Measurements from ENCODE around the gene PCBP2. TPM values are rescaled to one million over a fixed set of nuclear protein-coding genes. Genes with fewer than 3 reads are reported as not detected.
A peak's percentile ranks its signal among the peaks of the same experiment; 100 is the strongest.

PCBP2 gene
- total RNA-seq, 6 experiments from 2014 or later, result 254 to 463 (median 347) TPM

DNA sequence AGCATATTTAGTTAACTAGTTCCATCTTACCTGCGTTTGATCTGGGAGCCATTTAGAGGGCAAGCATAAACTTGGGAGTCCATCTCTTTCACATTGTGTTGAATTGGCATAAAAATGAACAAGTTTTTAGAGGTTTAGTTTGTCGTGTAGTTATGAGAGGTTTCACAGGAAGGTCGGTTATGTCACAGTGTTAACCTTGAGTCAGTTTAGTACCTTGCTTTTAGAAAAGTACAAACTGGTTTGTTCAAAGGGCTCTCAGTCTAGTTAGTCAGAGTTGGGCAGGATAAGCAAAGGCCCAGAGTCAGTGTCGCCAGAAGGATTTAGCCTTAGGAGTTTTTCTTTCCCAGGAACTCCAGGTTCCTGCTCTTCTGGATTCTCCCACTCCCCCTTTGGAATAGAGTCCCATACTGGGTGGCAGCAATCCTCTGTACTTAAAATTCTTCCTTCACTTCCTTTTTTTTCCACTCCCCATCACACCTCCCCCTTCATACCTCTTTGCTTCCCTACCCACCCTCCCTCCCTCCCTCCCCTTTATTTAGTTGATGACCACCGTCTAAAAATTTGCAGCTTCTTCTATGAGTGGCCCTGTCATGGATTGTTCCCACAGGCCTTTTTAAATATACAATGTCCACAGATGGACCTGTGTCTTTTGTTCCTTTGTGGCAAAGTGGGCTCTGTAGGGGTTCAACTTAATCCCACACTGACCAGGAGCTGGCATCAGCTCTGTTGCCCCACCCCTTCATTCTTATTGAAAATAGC lies 12.1 kb downstream of the PCBP2 start:
- DNase-seq (no peak), ATAC-seq (no peak)
- H3K9me3 ChIP-seq, result no peaks in the 10 kb centered on the region
- no peak overlapping the region for H3K27ac ChIP-seq
- peaks cover 48 to 100% (median 88%) of the 10 kb centered on the region in 4 donors for H3K36me3 ChIP-seq
- no peak overlapping the region for H3K4me3 ChIP-seq
- peaks cover 0 to 28% (median 4%) of the 10 kb centered on the region in 4 donors for H3K4me1 ChIP-seq
- TF ChIP-seq CTCF (IDR thresholded peaks at IDR 0.05) (no peak), POLR2A (IDR thresholded peaks at IDR 0.05) (no peak)
- intact Hi-C loops (cut with DNase I), result no loop called here
- 31% methylated on average over 4 of the region's 5 CpGs for WGBS (ENCODE audit: insufficient coverage, low coverage, low lambda C conversion rate, missing lambda C conversion rate)
- no peaks in the 10 kb centered on the region for H3K27me3 ChIP-seq

DNA sequence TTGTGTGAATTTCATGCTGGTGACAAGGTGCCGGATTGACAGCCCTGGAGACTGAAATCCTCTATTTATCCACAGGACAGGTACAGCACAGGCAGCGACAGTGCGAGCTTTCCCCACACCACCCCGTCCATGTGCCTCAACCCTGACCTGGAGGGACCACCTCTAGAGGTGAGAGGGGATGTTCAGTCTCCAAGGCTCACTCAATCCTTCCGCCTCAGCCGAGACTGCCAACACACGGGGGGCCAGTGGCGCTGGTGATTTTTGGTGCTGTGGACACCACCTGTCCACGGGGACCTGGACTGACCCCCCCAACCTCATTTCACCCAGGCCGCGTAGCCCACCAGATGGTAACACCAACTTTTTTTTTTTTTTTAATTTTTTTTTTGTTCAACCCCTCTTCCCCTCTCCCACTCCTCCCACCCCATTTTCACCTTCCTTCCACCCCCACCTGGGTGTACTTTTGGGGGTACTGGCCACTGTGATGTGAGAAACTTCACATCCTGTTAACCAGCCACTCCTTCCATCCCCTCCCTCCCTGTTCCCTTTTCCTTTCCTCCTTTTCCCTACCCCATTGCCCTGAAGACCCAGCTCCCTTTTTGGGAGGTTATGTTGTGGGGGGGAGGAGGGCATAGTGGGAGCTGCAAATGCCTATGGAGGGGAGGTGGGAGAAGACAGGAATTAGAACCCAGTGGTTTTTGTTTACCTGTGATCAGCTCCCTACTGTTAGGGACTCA lies 12.9 kb downstream of the PCBP2 start:
- Histone ChIP-seq H3K27ac (no peak overlapping the region), H3K4me1 (peaks cover 0 to 28% (median 4%) of the 10 kb centered on the region in 4 donors), H3K4me3 (no peak overlapping the region), H3K27me3 (no peaks in the 10 kb centered on the region), H3K36me3 (peaks cover 48 to 100% (median 85%) of the 10 kb centered on the region in 4 donors), H3K9me3 (no peaks in the 10 kb centered on the region)
- 97% methylated on average over 7 of the region's 11 CpGs for WGBS (ENCODE audit: insufficient coverage, low coverage, low lambda C conversion rate, missing lambda C conversion rate)
- no peak for TF ChIP-seq POLR2A (IDR thresholded peaks at IDR 0.05)
- TF ChIP-seq CTCF (IDR thresholded peaks at IDR 0.05), result no peak
- ATAC-seq (no peak), DNase-seq (no peak)
- intact Hi-C loops (cut with DNase I), result no loop called here

GRCh38 chr12:53465679-53466078 lies 13.8 kb downstream of the PCBP2 start:
- Histone ChIP-seq H3K27ac (no peak overlapping the region), H3K27me3 (no peaks in the 10 kb centered on the region), H3K36me3 (peaks cover 42 to 100% (median 86%) of the 10 kb centered on the region in 4 donors), H3K9me3 (no peaks in the 10 kb centered on the region), H3K4me3 (no peak overlapping the region), H3K4me1 (peaks cover 0 to 28% (median 4%) of the 10 kb centered on the region in 4 donors)
- DNase-seq (no peak), ATAC-seq (peak in 1 of 4 donors; percentile 28)
- intact Hi-C loops (cut with DNase I), result no loop called here
- 66% methylated on average over 2 of the region's 2 CpGs for WGBS (ENCODE audit: insufficient coverage, low coverage, low lambda C conversion rate, missing lambda C conversion rate)
- TF ChIP-seq POLR2A (IDR thresholded peaks at IDR 0.05) (no peak), CTCF (IDR thresholded peaks at IDR 0.05) (no peak)

- ATAC-seq (peak in 1 of 4 donors; percentile 19), DNase-seq (no peak)
- Histone ChIP-seq H3K4me3 (no peak overlapping the region), H3K27ac (no peak overlapping the region), H3K9me3 (no peaks in the 10 kb centered on the region), H3K4me1 (peaks cover 0 to 28% (median 4%) of the 10 kb centered on the region in 4 donors), H3K36me3 (peaks cover 37 to 100% (median 83%) of the 10 kb centered on the region in 4 donors), H3K27me3 (no peaks in the 10 kb centered on the region)
- WGBS (ENCODE audit: insufficient coverage, low coverage, low lambda C conversion rate, missing lambda C conversion rate), result 75% methylated on average over 4 of the region's 4 CpGs
- intact Hi-C loops (cut with DNase I), result no loop called here
- no peak for TF ChIP-seq POLR2A (IDR thresholded peaks at IDR 0.05)
- no peak for TF ChIP-seq CTCF (IDR thresholded peaks at IDR 0.05)
Observed at GRCh38 chr12:53466640-53467039, 14.7 kb downstream of the PCBP2 start.

All from right lobe of liver (tissue), 6 donors.